HG02885 (cell line): ENCODE results near the gene OSBPL3.
"Not testable (repeated sequence)": the region's sequence is repeated elsewhere in the genome, so short reads cannot be mapped to it uniquely, and the experiment has no call there.

Experiments
- ATAC-seq: cut with Tn5 transposase; IDR thresholded peaks from one replicate; pipeline ENCODE4 v1.9.1; 2021; ENCODE audit warnings: mild to moderate bottlenecking; ENCODE audit not compliant: unreplicated experiment, poor library complexity

OSBPL3 gene

GRCh38 chr7:24923172-24923865 lies 56.7 kb downstream of the OSBPL3 start:
- no peak for ATAC-seq

DNA sequence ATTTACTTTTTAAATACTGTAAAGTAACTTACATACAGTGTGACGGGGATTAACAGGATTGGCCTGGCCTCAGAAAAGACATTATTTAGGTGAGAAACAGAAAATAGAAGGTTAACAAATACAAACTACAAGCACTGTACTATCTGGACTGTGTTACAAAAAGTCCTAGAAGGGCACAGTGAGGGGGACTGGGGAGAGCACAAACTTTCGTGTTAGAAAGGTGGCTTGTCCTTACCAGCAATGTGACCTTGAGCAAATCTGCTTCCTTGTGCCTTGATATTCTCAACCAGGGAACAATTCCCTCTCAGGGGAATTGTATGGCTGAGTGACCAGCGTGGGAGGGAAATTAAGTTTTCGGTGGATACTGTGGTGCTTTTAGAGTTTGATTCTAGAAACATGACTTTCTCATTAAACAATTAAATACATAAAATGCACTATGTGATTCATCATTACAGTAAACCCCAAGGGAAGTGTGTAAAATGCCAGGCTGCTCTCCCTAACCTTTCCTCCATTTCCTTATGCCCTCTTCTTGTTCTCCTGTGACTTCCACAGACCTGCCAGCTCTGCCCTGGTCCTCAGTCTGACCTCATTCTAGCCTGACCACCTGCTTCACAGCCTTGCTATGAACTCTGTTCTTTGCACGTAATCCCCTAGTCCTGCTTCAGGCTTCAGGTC lies 57.7 kb downstream of the OSBPL3 start:
- no peak for ATAC-seq

- ATAC-seq: no peak
These were observed 58.7 kb downstream of the OSBPL3 start for GRCh38 chr7:24921362-24921679.

DNA sequence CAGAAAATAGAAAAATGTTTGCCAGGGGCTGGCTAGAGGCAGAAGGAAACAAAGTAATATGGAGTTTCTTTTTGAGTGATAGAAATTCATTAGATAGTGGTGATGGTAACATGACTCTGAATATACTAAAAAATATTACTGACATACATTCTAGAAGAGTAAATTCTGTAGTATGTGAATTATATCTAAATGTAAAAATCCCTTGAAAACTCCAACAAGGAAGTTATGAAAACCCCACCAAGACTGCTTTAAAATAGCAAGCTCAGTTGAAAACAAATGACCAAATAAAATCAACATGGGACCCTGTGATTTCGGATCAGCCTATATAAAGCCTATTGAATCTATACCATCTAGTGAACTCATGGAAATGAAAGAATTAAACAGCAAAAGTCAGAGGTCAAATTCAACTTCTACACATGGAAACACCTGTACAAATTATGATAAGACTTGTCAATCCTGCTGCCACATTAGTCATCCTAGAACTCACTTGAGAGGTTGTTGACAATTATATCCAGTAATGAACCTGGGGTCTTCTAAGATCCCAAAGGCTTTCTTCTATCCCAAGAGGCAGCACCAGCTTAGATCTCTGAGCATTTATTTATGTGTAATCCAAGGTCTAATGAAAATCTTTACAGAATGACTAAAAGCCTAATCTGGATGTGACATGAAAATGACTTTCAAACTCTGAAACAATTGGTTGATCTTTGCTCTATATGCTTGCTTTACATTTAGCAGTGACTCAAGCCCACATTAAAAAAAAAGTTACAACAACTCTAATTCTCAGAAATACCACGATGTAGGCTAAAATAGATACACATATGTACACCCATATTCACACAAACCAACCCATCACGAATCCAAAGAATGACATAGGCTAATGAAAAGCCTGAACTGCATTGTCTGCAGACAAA lies 59.3 kb downstream of the OSBPL3 start:
- ATAC-seq: no peak

DNA sequence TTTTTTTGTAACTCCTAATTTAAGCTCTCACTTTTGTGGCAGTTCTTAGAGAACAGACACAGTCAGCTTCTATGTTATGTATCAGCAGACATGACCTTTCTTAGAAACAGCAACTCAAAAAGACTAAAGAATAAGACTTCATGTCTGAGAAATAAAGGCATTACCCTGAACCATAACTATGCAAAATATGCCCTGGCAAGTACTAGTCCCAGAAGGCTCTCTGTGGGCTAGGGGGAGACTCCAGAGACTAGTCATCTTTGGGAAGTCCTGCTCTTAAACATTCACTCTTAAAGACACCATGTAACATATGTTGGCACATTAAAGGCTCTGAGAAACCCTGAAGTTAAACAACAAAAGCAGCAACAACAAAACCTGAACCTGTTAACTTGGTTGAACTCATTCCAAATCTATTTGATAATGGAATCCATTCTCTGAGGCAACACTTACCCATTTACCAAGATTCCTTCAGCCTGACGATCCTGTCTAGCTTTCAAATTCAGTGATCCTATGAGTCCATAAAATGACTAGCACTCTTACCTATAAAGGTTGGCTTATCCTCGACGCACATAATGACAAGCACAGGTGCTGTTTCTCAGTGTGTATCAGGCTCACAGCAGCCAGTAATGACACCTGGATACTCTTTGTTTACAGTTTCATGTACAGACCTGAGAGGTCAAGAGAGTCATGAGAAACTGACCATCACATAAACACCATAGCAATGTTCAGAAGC lies 62.3 kb downstream of the OSBPL3 start:
- ATAC-seq: no peak

DNA sequence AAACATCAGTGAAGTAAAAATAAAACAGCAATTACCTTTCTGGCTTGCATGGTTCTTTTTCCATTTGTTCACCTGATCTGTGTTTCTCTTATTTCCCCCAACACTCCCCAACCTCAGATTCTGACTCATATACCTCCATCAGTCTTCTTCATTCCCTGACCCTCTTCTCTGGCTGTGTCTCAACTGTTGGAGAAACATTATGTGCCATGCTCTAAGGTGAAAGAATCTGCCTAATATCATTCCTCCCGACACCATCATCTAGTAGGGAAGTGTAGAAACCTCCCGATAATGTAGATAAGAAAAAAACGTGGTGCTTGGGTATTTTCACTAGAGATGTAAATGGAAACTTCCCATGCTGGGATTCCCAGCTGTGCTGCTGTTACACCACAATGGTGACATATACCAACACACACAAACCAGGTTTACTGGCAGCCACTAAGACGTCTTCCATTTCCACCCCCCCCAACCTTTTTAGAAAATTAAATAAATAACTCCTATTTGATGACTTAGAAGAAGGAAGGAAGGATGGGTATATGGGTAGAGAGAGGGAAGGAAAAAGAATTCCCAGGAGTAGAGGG lies 63.4 kb downstream of the OSBPL3 start:
- ATAC-seq: no peak

GRCh38 chr7:24914465-24914859 lies 65.5 kb downstream of the OSBPL3 start:
- no peak for ATAC-seq

DNA sequence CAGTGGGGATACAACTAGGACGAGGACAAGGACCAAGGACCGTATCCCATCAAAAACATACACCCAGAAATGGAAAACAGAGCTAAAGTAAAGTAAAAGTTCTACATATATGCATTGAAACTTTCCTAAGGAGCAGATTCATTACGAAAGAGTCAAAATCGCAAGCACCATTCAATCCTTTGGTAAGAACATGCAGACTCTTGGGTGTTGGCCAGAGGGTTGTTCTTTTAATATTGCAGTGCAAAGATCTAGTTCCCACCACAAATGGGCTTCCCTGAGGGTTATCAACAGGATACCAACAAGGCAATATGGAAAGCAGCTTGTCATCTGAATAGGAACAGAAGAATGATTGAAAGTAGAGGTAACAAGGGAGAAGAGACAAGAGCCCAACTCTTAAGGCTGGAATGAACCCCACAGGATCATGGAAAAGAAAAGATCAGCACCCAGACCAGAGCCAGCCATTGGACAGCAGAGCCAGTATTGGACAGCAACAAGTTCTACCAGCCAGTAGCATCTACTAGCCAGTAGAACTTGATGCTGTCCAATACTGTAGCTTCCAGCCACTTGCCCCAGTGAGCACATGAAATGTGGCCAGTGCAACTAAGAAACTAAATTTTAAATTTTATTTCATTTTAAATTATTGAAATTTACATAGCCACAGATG lies 66.0 kb downstream of the OSBPL3 start:
- no peak for ATAC-seq

DNA sequence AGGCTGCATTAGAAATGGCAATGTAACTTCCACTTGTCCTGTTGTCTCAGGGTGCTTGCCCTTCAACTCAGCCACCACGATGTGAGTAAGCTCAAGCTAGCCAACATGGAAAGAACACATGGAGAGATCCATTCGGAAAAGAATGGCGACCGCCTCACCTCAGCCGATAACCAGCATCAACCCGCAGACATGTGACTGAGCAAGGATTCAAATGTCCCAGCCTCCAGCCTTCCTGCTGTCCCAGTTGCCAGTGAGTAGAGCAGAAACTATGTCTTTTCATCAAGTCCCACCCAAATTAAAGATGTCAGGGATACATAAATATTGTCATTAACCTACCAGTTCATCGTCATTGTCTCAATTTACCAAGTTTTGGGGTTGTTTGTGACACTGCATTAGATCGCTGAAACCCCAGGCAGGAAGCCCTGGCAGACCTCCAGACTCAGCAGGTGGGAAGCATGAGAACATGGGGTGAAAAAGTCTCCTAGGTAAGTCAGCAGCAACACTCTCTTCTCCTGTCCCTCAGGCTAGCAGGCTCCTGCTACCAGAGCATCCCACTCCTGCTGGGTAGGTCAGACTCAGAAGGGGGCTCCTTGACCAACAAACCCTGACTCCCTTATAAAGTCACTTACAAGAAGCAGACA lies 67.0 kb downstream of the OSBPL3 start:
- no peak for ATAC-seq

DNA sequence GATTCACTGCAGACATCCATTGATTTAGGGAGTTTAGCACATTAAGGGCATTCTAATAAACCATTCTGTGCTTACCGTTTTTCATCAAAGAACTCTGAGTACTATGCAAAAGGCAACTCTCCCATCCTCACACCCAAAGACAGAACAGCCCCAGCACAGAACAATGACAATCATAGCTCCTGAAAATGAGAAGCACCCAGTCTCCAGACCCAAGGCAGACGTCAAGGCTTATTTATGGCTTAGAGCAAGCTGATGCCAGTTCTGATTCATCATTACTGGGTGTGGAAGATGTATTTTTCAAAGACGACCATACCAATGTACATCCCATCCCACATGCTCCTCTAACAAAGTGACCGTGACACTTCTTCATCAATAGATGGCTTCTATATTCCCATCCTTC lies 67.6 kb downstream of the OSBPL3 start:
- no peak for ATAC-seq

DNA sequence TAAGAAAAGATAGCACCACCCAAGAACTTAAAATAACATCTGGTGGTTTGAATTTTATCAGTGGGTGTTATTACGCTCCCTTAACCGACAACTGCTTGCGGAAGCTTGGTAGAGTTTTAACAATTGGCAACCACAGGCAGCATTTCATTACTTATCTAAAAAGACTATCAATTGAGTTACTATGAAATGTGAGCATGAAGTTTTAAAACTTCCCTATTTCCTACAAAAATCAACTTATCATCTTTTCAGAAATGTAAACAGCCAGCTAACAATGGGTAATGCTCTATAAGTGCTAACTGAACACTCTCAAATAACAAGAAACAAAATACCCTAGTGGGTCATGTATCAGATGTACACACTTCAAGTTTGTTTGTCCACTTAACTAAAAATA lies 68.8 kb downstream of the OSBPL3 start:
- ATAC-seq: peak; percentile 35

- ATAC-seq: no peak
These were observed 69.3 kb downstream of the OSBPL3 start for GRCh38 chr7:24910551-24911212.

DNA sequence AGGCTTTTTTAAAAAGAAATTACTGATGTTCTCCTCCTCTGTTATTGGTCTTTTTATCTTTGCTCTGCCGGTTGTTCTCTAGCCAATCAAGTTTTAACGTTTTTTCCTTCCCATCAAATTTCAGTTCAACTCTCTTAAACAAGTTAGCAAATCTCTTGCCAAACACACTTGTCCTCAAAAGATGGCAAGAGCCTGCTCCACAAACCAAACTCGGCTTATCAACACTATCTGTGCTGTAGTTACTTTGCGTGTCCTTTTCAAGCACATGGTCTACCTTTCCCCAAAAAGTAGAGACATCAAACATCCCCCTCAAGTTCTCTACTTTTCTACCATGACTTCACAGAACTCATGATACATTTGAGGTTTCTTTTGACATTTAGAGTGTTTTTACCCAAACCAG lies 71.3 kb downstream of the OSBPL3 start:
- ATAC-seq: no peak

- no peak for ATAC-seq
These were observed 71.8 kb downstream of the OSBPL3 start for GRCh38 chr7:24908166-24908565.

GRCh38 chr7:24907311-24907886 lies 72.6 kb downstream of the OSBPL3 start:
- ATAC-seq: peak; percentile 65

DNA sequence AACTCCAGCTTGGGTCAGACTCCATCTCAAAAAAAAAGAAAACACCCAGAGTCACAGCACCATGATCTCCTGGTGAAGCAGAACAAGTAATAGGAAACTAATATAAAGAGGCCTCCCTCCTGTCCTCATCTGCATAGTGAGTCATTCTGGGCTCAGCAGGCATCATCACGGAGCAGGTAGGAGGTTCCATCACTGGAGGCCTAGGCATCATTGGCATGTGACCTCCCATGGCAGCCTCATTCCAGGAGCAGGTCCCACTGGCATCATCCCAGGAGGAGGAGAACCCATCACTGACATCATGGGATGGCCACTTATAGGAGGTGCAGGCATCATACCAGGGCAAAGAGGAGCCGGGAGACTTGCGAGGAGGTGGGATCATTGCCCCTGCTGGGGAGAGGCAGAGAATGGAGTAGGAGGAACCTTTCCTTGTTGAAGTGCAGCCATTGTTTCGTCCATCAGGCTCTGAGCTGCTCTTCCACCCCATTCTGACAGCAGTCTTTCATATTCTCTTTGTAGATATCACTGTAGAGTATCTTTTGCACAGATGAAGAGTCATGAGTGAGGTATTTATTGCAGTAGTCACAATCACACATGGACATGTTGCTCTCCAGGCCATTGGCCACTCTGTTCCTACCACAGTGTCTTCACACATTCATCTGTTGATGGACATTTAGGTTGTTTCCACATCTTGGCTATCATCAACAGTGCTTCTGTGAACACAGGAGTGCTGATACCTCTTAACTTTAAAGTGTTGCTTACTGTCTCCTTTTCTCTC lies 73.8 kb downstream of the OSBPL3 start:
- no peak for ATAC-seq

GRCh38 chr7:24903992-24904391 lies 76.0 kb downstream of the OSBPL3 start:
- ATAC-seq: not testable (repeated sequence)

- no peak for ATAC-seq
These were observed 76.4 kb downstream of the OSBPL3 start for GRCh38 chr7:24903559-24903958.
